Measurements from ENCODE around the gene KNSTRN.

- TF ChIP-seq CTCF (conservative IDR thresholded peaks at IDR 0.05; ENCODE audit: low read depth, low read length) (no peak), EZH2 (IDR thresholded peaks at IDR 0.05; ENCODE audit: borderline replicate concordance, low read depth, low read length, poor library complexity, severe bottlenecking) (no peak)
These were observed 3.1 kb upstream of the KNSTRN start for GRCh38 chr15:40379374-40379773.
